ENCODE data around the gene ZNRF3.

Gene ZNRF3

GRCh38 chr22:29078869-29079207, 195.5 kb downstream of the ZNRF3 start:
- TF ChIP-seq OSR1 (CRISPR knock-in tag; IDR thresholded peaks at IDR 0.05) (no peak), PATZ1 (CRISPR knock-in tag; IDR thresholded peaks at IDR 0.05; ENCODE audit: borderline replicate concordance) (no peak), SNAI2 (CRISPR knock-in tag; IDR thresholded peaks at IDR 0.05) (no peak), TCF4 (CRISPR knock-in tag; IDR thresholded peaks at IDR 0.05; ENCODE audit: borderline replicate concordance) (no peak), ZC3H10 (CRISPR knock-in tag; IDR thresholded peaks at IDR 0.05) (no peak), PPARA (CRISPR knock-in tag; IDR thresholded peaks at IDR 0.05; ENCODE audit: borderline replicate concordance) (no peak), ISL1 (CRISPR knock-in tag; IDR thresholded peaks at IDR 0.05) (no peak), GLIS3 (CRISPR knock-in tag; IDR thresholded peaks at IDR 0.05) (no peak), ESRRG (CRISPR knock-in tag; IDR thresholded peaks at IDR 0.05) (no peak), CSDC2 (CRISPR knock-in tag; IDR thresholded peaks at IDR 0.05) (no peak), ZFP3 (CRISPR knock-in tag; IDR thresholded peaks at IDR 0.05) (no peak), ZNF565 (CRISPR knock-in tag; conservative IDR thresholded peaks at IDR 0.05; ENCODE audit: low read depth) (no peak), ARNTL (CRISPR knock-in tag; IDR thresholded peaks at IDR 0.05; ENCODE audit: borderline replicate concordance, low read depth) (no peak), ZNF8 (CRISPR knock-in tag; IDR thresholded peaks at IDR 0.05) (no peak), ZNF70 (CRISPR knock-in tag; IDR thresholded peaks at IDR 0.05) (no peak)
- no peak for ATAC-seq

- TF ChIP-seq TOX (CRISPR knock-in tag; IDR thresholded peaks at IDR 0.05; ENCODE audit: borderline replicate concordance) (no peak), PPARA (CRISPR knock-in tag; IDR thresholded peaks at IDR 0.05; ENCODE audit: borderline replicate concordance) (no peak), GLIS3 (CRISPR knock-in tag; IDR thresholded peaks at IDR 0.05) (no peak), OSR1 (CRISPR knock-in tag; IDR thresholded peaks at IDR 0.05) (no peak), TSHZ2 (CRISPR knock-in tag; IDR thresholded peaks at IDR 0.05) (no peak), PATZ1 (CRISPR knock-in tag; IDR thresholded peaks at IDR 0.05; ENCODE audit: borderline replicate concordance) (no peak), ZNF565 (CRISPR knock-in tag; conservative IDR thresholded peaks at IDR 0.05; ENCODE audit: low read depth) (no peak), BACH2 (CRISPR knock-in tag; IDR thresholded peaks at IDR 0.05; ENCODE audit: borderline replicate concordance) (no peak), ZNF70 (CRISPR knock-in tag; IDR thresholded peaks at IDR 0.05) (no peak), ZFP3 (CRISPR knock-in tag; IDR thresholded peaks at IDR 0.05) (no peak), ZNF8 (CRISPR knock-in tag; IDR thresholded peaks at IDR 0.05) (no peak), CREB5 (CRISPR knock-in tag; IDR thresholded peaks at IDR 0.05; ENCODE audit: low read depth) (no peak)
- no peak for ATAC-seq
Measured at GRCh38 chr22:29079218-29079901, 196.0 kb downstream of the ZNRF3 start.

- no peak; the same call in 1 of the 3 replicates for ATAC-seq
- TF ChIP-seq TSHZ2 (CRISPR knock-in tag; IDR thresholded peaks at IDR 0.05) = 0 out of 2 replicates have a peak, but pooled peaks have one; percentile 52
- TF ChIP-seq TOX (CRISPR knock-in tag; IDR thresholded peaks at IDR 0.05; ENCODE audit: borderline replicate concordance) = no peak
- no peak for TF ChIP-seq GLIS3 (CRISPR knock-in tag; IDR thresholded peaks at IDR 0.05)
- no peak for TF ChIP-seq CSRNP3 (CRISPR knock-in tag; IDR thresholded peaks at IDR 0.05)
- no peak for TF ChIP-seq ISL1 (CRISPR knock-in tag; IDR thresholded peaks at IDR 0.05)
- TF ChIP-seq ZFP30 (CRISPR knock-in tag; IDR thresholded peaks at IDR 0.05) = no peak
- TF ChIP-seq PPARA (CRISPR knock-in tag; IDR thresholded peaks at IDR 0.05; ENCODE audit: borderline replicate concordance) = no peak
- TF ChIP-seq ZNF8 (CRISPR knock-in tag; IDR thresholded peaks at IDR 0.05) = no peak
- TF ChIP-seq TCF4 (CRISPR knock-in tag; IDR thresholded peaks at IDR 0.05; ENCODE audit: borderline replicate concordance) = peak; percentile 92
- TF ChIP-seq OSR1 (CRISPR knock-in tag; IDR thresholded peaks at IDR 0.05) = no peak
- TF ChIP-seq ZNF70 (CRISPR knock-in tag; IDR thresholded peaks at IDR 0.05) = 0 out of 2 replicates have a peak, but pooled peaks have one; percentile 4
Measured at GRCh38 chr22:29080106-29080975, 197.0 kb downstream of the ZNRF3 start.

Data from SK-N-SH treated with all-trans-retinoic acid at 6 μM for 48 hours (cell line).